ENCODE measurements around the gene MAP1LC3B2. TPM values are rescaled to one million over a fixed set of nuclear protein-coding genes. Genes with fewer than 3 reads are reported as not detected.

The MAP1LC3B2 gene
- total RNA-seq, 1 donor from 2014 or later: not detected

- H3K9me3 Mint-ChIP-seq (ENCODE audit: unreplicated experiment): no peaks in the 10 kb centered on the region
Measured at GRCh38 chr12:116583129-116583694, 24.0 kb downstream of the MAP1LC3B2 start.

DNA sequence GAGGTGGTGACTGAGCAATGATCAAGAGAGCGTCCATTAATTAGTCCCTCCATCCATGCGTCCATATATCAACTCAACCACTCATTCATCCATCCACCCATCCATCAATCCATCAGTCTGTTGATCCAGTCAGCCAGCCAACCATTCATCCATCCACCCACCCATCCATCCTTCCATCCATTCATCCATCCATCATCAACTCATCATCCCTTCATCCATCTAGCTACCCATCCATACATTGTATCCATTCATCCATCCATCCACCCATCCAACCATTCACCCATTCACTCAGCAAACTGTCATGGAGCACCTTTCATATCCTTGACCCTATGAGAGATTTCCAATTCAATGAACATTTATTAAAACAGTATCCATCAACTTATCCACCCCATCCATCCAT lies 28.1 kb downstream of the MAP1LC3B2 start:
- H3K4me1 Mint-ChIP-seq (ENCODE audit: unreplicated experiment): peaks cover 4% of the 10 kb centered on the region
- H3K27ac Mint-ChIP-seq (ENCODE audit: unreplicated experiment): no peak overlapping the region
- TF ChIP-seq CTCF (IDR thresholded peaks at IDR 0.05; ENCODE audit: unreplicated experiment): no peak
- H3K4me3 Mint-ChIP-seq (ENCODE audit: unreplicated experiment): no peak overlapping the region
- no peak for DNase-seq (ENCODE audit: low spot score)
- H3K9me3 Mint-ChIP-seq (ENCODE audit: unreplicated experiment): no peaks in the 10 kb centered on the region
- H3K36me3 Mint-ChIP-seq (ENCODE audit: low read depth, unreplicated experiment): no peaks in the 10 kb centered on the region
- H3K27me3 Mint-ChIP-seq (ENCODE audit: unreplicated experiment): no peaks in the 10 kb centered on the region

More at GRCh38 chr12:116583129-116583694, 24.0 kb downstream of the MAP1LC3B2 start:
- Mint-ChIP-seq H3K27me3 (ENCODE audit: unreplicated experiment) (no peaks in the 10 kb centered on the region), H3K36me3 (ENCODE audit: low read depth, unreplicated experiment) (no peaks in the 10 kb centered on the region), H3K4me3 (ENCODE audit: unreplicated experiment) (no peak overlapping the region), H3K27ac (ENCODE audit: unreplicated experiment) (no peak overlapping the region), H3K4me1 (ENCODE audit: unreplicated experiment) (no peaks in the 10 kb centered on the region)
- no peak for DNase-seq (ENCODE audit: low spot score)
- no peak for TF ChIP-seq CTCF (IDR thresholded peaks at IDR 0.05; ENCODE audit: unreplicated experiment)

- H3K4me3 Mint-ChIP-seq (ENCODE audit: unreplicated experiment): no peak overlapping the region
- no peak for DNase-seq (ENCODE audit: low spot score)
- H3K27ac Mint-ChIP-seq (ENCODE audit: unreplicated experiment): no peak overlapping the region
- H3K36me3 Mint-ChIP-seq (ENCODE audit: low read depth, unreplicated experiment): no peaks in the 10 kb centered on the region
- no peaks in the 10 kb centered on the region for H3K9me3 Mint-ChIP-seq (ENCODE audit: unreplicated experiment)
- H3K27me3 Mint-ChIP-seq (ENCODE audit: unreplicated experiment): no peaks in the 10 kb centered on the region
- peaks cover 4% of the 10 kb centered on the region for H3K4me1 Mint-ChIP-seq (ENCODE audit: unreplicated experiment)
- TF ChIP-seq CTCF (IDR thresholded peaks at IDR 0.05; ENCODE audit: unreplicated experiment): no peak
Measured at GRCh38 chr12:116588390-116589028, 29.3 kb downstream of the MAP1LC3B2 start.

GRCh38 chr12:116589581-116589980 lies 30.4 kb downstream of the MAP1LC3B2 start:
- Mint-ChIP-seq H3K9me3 (ENCODE audit: unreplicated experiment) (no peaks in the 10 kb centered on the region), H3K27ac (ENCODE audit: unreplicated experiment) (no peak overlapping the region), H3K4me1 (ENCODE audit: unreplicated experiment) (peaks cover 4% of the 10 kb centered on the region), H3K27me3 (ENCODE audit: unreplicated experiment) (no peaks in the 10 kb centered on the region), H3K4me3 (ENCODE audit: unreplicated experiment) (no peak overlapping the region), H3K36me3 (ENCODE audit: low read depth, unreplicated experiment) (no peaks in the 10 kb centered on the region)
- no peak for TF ChIP-seq CTCF (IDR thresholded peaks at IDR 0.05; ENCODE audit: unreplicated experiment)
- DNase-seq (ENCODE audit: low spot score): no peak

DNA sequence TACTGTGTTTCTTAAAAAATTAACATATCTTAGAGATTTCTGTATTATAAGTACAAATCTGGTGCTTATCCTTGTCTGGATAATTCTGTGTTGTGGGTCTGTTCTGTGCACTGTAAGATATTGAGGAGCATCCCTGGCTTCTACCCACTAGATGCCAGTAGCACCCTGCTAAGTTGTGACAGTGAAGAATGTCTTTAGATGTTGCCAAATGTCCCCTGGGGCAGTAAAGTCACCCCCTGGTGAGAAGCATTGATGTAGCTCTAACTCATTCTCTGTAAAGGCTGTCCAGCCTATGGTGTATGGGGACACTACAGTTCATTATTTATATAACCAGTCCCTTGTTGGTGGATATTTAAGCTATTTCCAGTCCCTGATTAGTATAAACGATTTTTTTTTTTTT lies 31.4 kb downstream of the MAP1LC3B2 start:
- Mint-ChIP-seq H3K36me3 (ENCODE audit: low read depth, unreplicated experiment) (no peaks in the 10 kb centered on the region), H3K9me3 (ENCODE audit: unreplicated experiment) (no peaks in the 10 kb centered on the region), H3K4me3 (ENCODE audit: unreplicated experiment) (no peak overlapping the region), H3K4me1 (ENCODE audit: unreplicated experiment) (peaks cover 4% of the 10 kb centered on the region), H3K27me3 (ENCODE audit: unreplicated experiment) (no peaks in the 10 kb centered on the region), H3K27ac (ENCODE audit: unreplicated experiment) (no peak overlapping the region)
- DNase-seq (ENCODE audit: low spot score): no peak
- no peak for TF ChIP-seq CTCF (IDR thresholded peaks at IDR 0.05; ENCODE audit: unreplicated experiment)

Data from endothelial cell (in vitro differentiated cells).